ENCODE results near the gene MST1. TPM values are rescaled to one million over a fixed set of nuclear protein-coding genes. Genes with fewer than 3 reads are reported as not detected.

MST1 gene
- total RNA-seq, 2 donors from 2014 or later: 8.3 to 9.2 TPM

DNA sequence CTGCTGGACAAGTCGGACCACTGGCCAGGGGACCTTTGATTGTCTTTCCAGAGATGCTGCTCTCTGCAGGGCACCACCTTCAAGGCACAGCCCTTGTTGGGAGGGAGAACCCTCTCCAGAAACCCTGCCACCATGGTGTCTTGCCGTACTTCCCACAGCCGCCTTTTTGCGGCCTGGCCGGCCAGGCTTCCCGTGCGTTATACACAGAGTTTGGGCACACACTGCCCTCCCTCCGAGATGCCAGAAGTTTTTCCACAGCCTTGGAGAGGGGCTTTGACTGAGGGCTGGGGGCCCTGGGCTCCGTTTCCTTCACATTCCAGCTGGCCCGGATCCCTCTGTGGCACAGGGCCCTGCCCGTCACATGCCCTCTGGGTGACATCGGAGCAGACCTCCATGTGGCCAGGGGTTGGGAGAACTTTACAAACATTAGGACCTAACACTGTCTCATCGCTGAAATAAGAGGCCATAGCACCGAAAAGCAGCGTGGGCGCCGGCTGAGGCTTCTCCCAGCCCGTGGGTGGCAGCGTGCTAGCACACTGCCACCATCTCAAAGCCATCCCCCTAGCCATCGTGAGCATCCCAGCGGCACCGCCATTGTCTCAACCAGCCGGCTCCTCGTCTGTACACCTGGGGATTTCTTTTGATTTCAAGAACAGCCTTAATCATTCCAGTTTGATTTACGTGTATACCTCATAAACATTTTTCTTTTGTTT is 21.4 kb downstream of the MST1 start:
- DNase-seq (ENCODE audit: low spot score) (no peak), ATAC-seq (ENCODE audit: insufficient number of reproducible peaks, low FRiP score, low read depth) (no peak)
- no peaks in the 10 kb centered on the region for H3K27me3 ChIP-seq (replicated peaks; ENCODE audit: insufficient read depth)
- H3K4me1 ChIP-seq (ENCODE audit: control insufficient read depth in 1 of 2, low read depth in 2 of 2): no peaks in the 10 kb centered on the region
- no peak overlapping the region for H3K4me3 ChIP-seq
- H3K27ac ChIP-seq: no peak overlapping the region
- TF ChIP-seq, protein P1, sequence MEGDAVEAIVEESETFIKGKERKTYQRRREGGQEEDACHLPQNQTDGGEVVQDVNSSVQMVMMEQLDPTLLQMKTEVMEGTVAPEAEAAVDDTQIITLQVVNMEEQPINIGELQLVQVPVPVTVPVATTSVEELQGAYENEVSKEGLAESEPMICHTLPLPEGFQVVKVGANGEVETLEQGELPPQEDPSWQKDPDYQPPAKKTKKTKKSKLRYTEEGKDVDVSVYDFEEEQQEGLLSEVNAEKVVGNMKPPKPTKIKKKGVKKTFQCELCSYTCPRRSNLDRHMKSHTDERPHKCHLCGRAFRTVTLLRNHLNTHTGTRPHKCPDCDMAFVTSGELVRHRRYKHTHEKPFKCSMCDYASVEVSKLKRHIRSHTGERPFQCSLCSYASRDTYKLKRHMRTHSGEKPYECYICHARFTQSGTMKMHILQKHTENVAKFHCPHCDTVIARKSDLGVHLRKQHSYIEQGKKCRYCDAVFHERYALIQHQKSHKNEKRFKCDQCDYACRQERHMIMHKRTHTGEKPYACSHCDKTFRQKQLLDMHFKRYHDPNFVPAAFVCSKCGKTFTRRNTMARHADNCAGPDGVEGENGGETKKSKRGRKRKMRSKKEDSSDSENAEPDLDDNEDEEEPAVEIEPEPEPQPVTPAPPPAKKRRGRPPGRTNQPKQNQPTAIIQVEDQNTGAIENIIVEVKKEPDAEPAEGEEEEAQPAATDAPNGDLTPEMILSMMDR (IDR thresholded peaks at IDR 0.05): no peak
- no peaks in the 10 kb centered on the region for H3K9me3 ChIP-seq
- no peaks in the 10 kb centered on the region for H3K36me3 ChIP-seq

DNA sequence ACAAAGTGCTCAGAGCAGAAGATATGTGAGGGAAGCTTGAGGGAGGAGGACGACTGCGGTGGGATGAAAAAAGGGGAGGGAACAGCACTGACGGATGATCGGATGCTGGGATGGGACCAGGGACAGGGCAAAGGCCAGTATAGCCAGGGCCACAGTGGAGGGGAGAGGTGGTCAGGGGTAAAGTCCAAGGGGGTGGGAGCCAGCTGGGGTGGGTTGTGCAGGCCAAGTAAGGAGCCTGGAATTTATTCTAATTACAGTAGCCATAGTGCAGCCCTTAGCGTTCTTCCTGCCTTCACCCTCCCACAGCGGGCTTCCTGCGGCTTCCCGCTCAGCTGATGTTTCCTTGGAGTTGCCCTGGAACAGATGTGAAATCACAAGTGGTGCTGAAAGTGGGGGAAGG is 22.7 kb downstream of the MST1 start:
- no peak overlapping the region for H3K27ac ChIP-seq
- H3K36me3 ChIP-seq: no peaks in the 10 kb centered on the region
- H3K4me3 ChIP-seq: no peak overlapping the region
- DNase-seq (ENCODE audit: low spot score) (no peak), ATAC-seq (ENCODE audit: insufficient number of reproducible peaks, low FRiP score, low read depth) (no peak)
- H3K27me3 ChIP-seq (replicated peaks; ENCODE audit: insufficient read depth): no peaks in the 10 kb centered on the region
- TF ChIP-seq, protein P1 (IDR thresholded peaks at IDR 0.05): no peak
- H3K4me1 ChIP-seq (ENCODE audit: control insufficient read depth in 1 of 2, low read depth in 2 of 2): no peaks in the 10 kb centered on the region
- H3K9me3 ChIP-seq: no peaks in the 10 kb centered on the region

DNA sequence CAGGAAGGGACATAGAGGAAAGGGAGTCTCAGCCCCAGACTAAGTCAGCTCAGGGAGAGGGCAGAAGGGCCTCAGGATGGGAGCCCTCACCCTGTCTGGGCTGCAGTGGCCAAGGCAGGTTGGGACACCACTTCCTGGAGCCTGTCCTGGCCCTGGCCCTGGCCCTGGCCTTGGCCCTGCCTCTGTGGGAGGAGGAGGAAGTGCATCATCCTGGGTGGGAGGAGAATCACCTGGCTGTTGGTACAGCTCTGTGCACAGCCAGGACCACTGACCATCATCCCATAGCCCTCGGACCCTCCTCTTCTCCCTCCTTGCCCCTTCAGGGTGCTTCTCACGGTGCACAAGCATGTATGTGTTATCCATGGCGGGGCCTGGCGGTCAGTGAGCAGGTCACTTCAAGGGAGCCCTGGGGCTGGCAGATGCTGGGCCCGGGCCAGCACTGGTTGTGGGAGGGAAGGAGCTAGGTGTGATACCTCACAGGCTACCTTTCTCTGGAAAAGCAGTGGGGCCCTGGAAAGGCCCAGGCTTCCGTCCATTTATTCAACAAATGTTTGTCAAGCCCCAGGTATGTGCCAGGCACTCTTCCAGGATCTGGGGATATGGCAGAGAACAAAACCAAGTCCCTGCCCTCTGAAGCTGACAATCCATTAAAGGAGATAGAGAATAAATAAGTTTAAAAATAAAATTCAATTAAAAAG is 23.3 kb downstream of the MST1 start:
- DNase-seq (ENCODE audit: low spot score) (no peak), ATAC-seq (ENCODE audit: insufficient number of reproducible peaks, low FRiP score, low read depth) (no peak)
- Histone ChIP-seq H3K4me1 (ENCODE audit: control insufficient read depth in 1 of 2, low read depth in 2 of 2) (no peaks in the 10 kb centered on the region), H3K4me3 (no peak overlapping the region), H3K27ac (no peak overlapping the region), H3K27me3 (replicated peaks; ENCODE audit: insufficient read depth) (no peaks in the 10 kb centered on the region), H3K36me3 (no peaks in the 10 kb centered on the region), H3K9me3 (no peaks in the 10 kb centered on the region)
- TF ChIP-seq, protein P1 (IDR thresholded peaks at IDR 0.05): no peak

DNA sequence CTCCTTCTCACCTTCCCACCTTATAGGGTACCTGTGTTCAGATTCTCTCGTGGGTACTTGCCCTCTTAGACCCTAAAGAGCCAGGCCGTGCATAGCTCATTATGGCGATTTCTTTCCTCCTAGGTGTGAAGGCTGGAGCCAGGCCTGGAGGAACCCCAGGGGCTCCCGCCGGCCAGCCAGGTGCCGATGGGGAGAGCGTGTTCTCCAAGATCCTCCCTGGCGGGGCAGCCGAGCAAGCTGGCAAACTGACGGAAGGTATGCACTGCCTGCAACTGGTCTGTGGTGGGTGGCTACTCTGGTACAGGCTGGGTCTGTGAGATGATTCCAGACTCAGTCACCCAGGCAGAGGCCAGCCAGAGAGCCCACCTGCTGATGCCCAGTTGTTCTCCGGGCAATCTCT is 25.0 kb downstream of the MST1 start:
- Histone ChIP-seq H3K36me3 (no peaks in the 10 kb centered on the region), H3K27me3 (replicated peaks; ENCODE audit: insufficient read depth) (no peaks in the 10 kb centered on the region), H3K27ac (no peak overlapping the region), H3K9me3 (no peaks in the 10 kb centered on the region), H3K4me1 (ENCODE audit: control insufficient read depth in 1 of 2, low read depth in 2 of 2) (no peaks in the 10 kb centered on the region), H3K4me3 (no peak overlapping the region)
- TF ChIP-seq, protein P1 (IDR thresholded peaks at IDR 0.05): no peak
- ATAC-seq (ENCODE audit: insufficient number of reproducible peaks, low FRiP score, low read depth): no peak
- no peak for DNase-seq (ENCODE audit: low spot score)

DNA sequence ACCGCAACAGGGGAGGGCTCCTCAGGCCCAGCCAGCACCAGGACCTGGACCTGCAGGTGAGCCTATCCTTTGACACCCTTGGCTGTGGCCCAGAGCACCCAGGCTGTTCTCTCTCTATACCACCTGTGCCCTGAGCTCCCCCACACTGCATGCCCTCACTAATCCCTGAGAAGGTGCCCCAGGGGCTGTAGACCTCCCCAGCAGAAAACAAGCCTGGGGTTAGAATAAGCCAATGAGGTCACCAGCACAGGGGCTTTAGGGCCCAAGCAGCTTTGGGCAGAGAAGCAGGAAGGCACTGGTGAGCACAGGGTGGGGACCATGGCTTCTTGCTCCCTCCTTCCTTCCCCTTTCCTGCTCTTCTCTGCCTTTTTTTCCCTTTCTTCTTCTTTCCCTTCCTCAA is 25.4 kb downstream of the MST1 start:
- H3K27me3 ChIP-seq (replicated peaks; ENCODE audit: insufficient read depth): no peaks in the 10 kb centered on the region
- no peaks in the 10 kb centered on the region for H3K4me1 ChIP-seq (ENCODE audit: control insufficient read depth in 1 of 2, low read depth in 2 of 2)
- DNase-seq (ENCODE audit: low spot score) (no peak), ATAC-seq (ENCODE audit: insufficient number of reproducible peaks, low FRiP score, low read depth) (no peak)
- no peaks in the 10 kb centered on the region for H3K36me3 ChIP-seq
- no peak overlapping the region for H3K27ac ChIP-seq
- no peak overlapping the region for H3K4me3 ChIP-seq
- TF ChIP-seq, protein P1 (IDR thresholded peaks at IDR 0.05): no peak
- no peaks in the 10 kb centered on the region for H3K9me3 ChIP-seq
